CD4-positive, alpha-beta T cell treated with Interleukin-10 for 1 hour (primary cell): ENCODE data around the gene TMEM134.
A peak's percentile ranks its signal among the peaks of the same experiment; 100 is the strongest.

Source experiments
- DNase-seq: peaks from one replicate; pipeline ENCODE4 v3.0.0-alpha.2; 2020

The TMEM134 gene

GRCh38 chr11:67500484-67500821 is 31.4 kb upstream of the TMEM134 start:
- no peak for DNase-seq

- no peak for DNase-seq
These were observed 30.9 kb upstream of the TMEM134 start for GRCh38 chr11:67499808-67500483.

- no peak for DNase-seq
These were observed 29.5 kb upstream of the TMEM134 start for GRCh38 chr11:67498544-67498972.

- DNase-seq = no peak
These were observed 28.7 kb upstream of the TMEM134 start for GRCh38 chr11:67497656-67498291.

- no peak for DNase-seq
These were observed 27.1 kb upstream of the TMEM134 start for GRCh38 chr11:67496113-67496512.

GRCh38 chr11:67495234-67496005 is 26.4 kb upstream of the TMEM134 start:
- DNase-seq = no peak

GRCh38 chr11:67494371-67495233 is 25.6 kb upstream of the TMEM134 start:
- DNase-seq = no peak

GRCh38 chr11:67493548-67494370 is 24.7 kb upstream of the TMEM134 start:
- no peak for DNase-seq

- no peak for DNase-seq
These were observed 23.9 kb upstream of the TMEM134 start for GRCh38 chr11:67492801-67493547.

- DNase-seq = no peak
These were observed 23.1 kb upstream of the TMEM134 start for GRCh38 chr11:67492069-67492727.

- no peak for DNase-seq
These were observed 22.4 kb upstream of the TMEM134 start for GRCh38 chr11:67491276-67492068.

GRCh38 chr11:67490727-67491065 is 21.6 kb upstream of the TMEM134 start:
- DNase-seq = no peak

- no peak for DNase-seq
These were observed 21.1 kb upstream of the TMEM134 start for GRCh38 chr11:67489885-67490726.

GRCh38 chr11:67489203-67489884 is 20.3 kb upstream of the TMEM134 start:
- DNase-seq = no peak

- DNase-seq = peak; percentile 47
These were observed 17.6 kb upstream of the TMEM134 start for GRCh38 chr11:67486481-67487195.

GRCh38 chr11:67485873-67486361 is 16.9 kb upstream of the TMEM134 start:
- peak; percentile 81 for DNase-seq

- peak; percentile 71 for DNase-seq
These were observed 15.8 kb upstream of the TMEM134 start for GRCh38 chr11:67484847-67485311.
